HK-2 (cell line): ENCODE measurements around the gene LILRA1.
"Not testable (repeated sequence)": the region's sequence is repeated elsewhere in the genome, so short reads cannot be mapped to it uniquely, and the experiment has no call there.

ENCODE experiments used
- DNase-seq: peaks from one replicate; pipeline ENCODE4 v3.0.0-alpha.2; 2018; ENCODE audit not compliant: unreplicated experiment

The LILRA1 gene

DNA sequence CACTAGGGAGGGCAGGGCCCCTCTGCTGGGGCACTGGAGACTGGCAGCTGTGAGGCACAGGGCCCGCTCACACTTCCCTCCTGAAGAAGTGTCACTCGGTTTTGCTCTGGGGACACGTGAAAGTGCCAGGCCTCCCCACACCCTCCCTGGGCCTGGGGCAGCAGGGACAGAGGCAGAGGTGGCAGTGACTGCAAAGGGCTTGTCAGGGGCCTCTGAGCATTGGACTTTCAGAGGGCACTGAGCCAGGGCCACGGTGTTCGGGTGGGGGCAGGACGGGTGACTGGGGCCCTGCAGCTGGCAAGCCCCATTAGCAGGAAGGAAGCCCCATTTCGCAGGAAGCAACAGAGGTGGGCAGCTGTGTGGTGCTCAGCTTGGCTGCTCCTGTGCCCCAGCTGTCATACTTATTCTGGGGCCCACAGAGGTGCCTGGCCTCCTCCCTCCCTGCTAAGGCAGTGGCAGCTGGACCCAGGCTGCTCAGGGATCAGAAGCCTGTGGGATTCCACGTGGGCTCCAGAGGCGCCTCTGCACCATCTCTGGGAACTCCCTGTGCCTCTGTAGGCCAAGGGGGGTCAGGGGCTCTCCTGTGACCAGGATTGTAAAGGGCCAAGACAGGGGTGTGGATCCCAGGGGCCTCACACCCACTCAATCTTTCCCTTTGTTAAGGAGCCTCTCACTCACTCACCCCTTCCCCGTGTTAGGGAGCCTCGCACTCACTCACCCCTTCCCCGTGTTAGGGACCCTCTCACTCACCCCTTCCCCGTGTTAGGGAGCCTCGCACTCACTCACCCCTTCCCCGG lies 31.7 kb downstream of the LILRA1 start:
- not testable (repeated sequence) for DNase-seq

DNA sequence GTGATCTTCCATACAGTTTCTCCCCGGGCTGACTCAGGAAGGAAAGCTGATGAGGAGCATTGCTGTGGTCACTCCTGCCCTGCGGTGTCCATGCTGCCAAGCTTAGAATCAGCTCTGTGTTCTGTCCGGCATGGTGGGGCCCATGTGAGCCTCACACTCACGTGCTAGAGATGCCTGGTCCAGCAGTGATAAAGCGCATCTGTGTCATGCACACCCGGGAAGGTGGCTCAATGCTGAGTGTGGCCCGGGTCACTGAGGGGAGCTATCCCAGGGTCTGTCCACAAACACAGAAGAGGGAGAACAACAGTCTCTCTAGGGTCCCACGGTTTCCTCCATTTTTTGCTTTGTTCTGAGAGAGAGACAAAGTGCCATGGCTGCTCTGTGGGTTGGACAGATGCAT lies 33.3 kb downstream of the LILRA1 start:
- DNase-seq: no peak

DNA sequence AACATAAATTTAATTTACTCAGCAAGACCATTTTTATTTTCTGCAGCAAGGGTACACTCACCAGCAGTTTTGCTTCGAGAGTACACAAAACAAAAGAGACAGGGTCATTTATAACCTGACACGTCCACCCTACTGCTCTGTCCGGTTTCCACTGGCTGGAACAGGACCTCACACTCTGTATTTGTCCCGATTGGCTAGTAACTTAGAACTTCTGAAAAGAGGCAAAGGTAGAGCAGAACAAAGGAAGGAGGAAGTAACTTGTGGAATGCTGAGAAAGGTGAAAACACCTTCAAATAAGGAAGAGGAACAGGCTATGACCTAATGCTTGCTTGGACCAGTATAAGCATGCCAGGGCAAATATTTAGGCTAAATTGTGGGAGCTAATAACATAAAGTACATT lies 34.5 kb downstream of the LILRA1 start:
- not testable (repeated sequence) for DNase-seq

DNA sequence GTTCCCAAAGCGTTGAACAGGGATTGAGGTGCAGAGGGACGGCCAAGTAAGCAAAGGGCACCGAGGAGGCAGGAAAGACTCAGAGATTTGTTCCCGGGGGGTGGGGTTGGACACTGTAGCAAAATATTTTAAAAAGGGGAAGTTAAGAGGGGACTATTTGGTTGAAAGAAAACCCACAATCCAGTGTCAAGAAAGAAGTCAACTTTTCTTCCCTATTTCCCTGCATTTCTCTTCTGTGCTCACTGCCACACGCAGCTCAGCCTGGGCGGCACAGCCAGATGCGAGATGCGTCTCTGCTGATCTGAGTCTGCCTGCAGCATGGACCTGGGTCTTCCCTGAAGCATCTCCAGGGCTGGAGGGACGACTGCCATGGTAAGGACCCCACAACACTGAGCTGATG lies 36.8 kb downstream of the LILRA1 start, which contains the start of gene LILRB1:
Gene LILRB1 (plus strand): TSS at position 223 of the 400 bp plus-strand sequence. CDS start 590 bp downstream, outside the sequence.
- DNase-seq: not testable (repeated sequence)

DNA sequence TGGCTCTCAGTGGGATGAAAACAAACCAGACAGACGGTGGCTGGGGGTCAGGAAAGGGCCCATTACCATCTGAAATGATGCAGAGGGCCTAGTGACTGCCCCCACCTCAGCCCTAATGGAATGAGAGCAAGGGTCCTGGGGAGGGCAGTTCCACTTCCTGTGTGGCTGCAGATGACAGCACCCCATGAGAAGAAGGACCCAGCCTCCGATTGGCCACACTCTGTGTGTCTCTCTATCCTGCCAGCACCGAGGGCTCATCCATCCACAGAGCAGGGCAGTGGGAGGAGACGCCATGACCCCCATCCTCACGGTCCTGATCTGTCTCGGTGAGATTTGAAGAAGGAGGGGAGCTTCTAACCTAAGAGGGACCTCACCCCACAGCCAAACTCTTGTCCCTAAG lies 37.4 kb downstream of the LILRA1 start:
- DNase-seq: no peak

DNA sequence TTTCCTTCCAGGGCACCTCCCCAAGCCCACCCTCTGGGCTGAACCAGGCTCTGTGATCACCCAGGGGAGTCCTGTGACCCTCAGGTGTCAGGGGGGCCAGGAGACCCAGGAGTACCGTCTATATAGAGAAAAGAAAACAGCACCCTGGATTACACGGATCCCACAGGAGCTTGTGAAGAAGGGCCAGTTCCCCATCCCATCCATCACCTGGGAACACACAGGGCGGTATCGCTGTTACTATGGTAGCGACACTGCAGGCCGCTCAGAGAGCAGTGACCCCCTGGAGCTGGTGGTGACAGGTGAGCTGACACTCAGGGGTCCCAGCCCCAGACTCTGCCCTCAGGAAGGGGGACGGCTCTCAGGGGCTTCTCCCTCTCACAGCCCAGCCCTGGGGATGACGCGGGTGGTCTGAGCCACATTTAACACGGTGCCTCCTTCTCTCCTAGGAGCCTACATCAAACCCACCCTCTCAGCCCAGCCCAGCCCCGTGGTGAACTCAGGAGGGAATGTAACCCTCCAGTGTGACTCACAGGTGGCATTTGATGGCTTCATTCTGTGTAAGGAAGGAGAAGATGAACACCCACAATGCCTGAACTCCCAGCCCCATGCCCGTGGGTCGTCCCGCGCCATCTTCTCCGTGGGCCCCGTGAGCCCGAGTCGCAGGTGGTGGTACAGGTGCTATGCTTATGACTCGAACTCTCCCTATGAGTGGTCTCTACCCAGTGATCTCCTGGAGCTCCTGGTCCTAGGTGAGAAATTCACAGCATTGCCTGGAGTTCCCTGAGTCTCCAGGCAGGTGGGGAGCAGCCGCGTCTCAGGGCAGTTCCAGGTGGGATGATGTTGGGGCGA lies 38.3 kb downstream of the LILRA1 start:
- DNase-seq: not testable (repeated sequence)

DNA sequence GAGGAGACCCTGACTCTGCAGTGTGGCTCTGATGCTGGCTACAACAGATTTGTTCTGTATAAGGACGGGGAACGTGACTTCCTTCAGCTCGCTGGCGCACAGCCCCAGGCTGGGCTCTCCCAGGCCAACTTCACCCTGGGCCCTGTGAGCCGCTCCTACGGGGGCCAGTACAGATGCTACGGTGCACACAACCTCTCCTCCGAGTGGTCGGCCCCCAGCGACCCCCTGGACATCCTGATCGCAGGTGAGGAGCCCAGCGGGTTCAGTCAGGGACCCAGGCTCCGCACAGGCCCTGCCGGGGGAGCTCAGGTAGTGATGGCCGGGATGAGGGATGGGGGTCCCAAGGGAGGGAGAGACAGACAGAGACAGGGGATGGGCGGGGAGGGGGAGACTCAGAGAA lies 39.1 kb downstream of the LILRA1 start:
- DNase-seq: not testable (repeated sequence)

DNA sequence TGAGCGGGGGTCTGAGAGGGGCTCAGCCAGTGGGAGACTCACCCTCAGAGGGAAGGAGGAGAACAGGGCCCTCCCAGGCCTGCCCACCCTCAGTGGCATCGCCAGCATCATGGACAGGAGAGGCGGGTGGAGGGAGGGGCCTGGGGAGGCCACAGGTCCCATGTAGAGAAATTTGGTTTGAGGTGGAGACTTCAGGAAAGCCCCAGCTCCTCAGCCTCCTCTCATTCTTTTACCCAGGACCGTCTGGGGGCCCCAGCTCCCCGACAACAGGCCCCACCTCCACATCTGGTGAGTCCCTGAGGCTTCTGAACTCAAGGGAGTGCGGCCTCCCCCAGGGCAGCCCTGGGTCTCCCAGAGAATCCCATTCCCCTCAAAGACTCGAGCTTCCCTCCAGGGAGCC lies 40.0 kb downstream of the LILRA1 start:
- no peak for DNase-seq

DNA sequence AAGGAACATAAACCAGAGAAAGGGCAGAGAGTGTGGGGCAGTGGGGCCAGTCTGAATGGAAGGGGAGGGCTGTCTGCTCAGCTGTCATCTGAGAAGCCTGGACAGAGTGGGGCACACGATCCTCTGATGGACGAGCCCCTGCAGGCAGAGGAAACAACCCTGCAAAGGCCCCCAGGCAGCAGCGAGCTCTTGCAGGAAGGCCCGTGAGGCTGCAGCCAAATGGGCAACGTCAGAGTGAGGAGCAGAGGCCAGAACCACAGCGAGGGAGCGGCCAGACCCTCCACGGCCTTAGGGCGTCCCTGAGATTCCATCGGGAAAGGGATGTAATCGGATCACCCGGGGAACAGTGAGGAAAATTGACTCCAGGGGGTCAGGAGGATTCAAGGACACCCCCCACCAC lies 42.6 kb downstream of the LILRA1 start:
- not testable (repeated sequence) for DNase-seq

DNA sequence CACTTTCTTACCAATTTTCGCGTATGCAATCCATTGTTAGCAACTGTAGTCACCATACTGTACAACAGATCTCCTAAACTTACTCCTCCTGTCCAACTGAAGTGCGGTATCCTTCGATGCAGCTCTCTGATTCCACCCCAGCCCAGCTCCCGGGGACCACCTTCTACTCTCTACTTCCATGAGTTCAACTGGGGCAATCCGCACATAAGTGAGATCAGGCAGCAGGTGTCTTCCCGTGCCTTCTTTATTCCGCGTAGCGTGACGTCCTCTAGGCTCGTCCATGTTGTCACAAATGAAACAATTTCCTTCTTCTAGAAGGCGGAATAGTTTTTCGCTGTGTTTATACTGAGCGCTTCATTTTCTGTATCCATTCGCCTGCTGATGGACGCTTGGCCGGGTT lies 45.3 kb downstream of the LILRA1 start:
- no peak for DNase-seq

DNA sequence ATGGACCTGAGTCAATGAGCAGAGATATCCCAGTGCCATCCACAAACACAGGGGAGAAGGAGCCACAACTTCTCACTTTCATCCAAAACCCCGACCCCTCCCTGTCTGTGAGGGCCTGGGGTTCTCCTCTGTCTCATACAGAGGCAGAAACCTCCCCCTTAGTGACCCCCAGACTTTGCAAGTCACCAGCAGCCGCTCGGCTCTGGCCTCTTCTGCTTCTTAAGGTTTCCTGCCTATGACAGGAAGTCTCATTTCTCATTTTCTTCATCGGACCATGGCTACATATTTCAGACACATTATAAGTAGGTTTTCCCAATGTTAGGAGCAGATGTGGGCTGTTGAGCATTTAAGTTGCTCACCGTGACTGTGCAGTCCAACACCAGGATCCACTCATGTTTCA lies 49.5 kb downstream of the LILRA1 start:
- not testable (repeated sequence) for DNase-seq

DNA sequence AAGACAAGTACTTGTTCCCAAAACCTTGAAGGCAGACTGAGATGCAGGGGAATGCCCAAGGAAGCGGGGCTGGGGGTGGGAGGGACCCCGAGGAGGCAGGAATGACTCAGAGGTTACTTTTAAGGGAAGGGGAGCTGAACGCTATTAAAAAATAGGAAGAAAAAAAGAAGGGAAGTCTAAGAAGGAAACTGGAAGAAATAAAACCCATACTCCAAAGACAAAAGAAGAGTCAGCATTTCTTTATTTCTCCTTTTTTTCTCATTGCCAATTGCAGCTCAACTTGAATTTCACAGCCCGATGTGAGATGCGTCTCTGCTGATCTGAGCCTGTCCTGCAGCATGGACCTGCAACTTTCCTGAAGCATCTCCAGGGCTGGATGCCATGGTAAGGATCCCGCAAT lies 50.2 kb downstream of the LILRA1 start:
- not testable (repeated sequence) for DNase-seq

DNA sequence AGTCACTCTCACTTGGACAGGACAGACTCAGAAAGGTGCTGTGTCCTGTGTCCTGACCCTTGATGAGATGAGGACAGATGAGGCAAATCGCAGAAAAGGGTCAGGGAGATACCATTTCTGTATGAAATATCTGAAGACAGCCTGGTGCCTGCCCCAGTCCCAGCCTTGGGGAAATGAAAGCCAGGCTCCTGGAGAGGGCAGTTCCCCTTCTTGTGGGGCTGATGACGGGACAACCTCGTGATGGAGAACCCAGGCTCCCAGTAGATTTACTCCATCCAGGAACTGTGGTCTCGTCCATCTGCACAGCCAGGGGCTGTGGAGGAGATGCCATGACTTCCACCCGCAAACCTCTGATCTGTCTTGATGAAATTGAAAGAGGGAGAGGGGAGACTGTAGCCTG lies 50.6 kb downstream of the LILRA1 start:
- no peak for DNase-seq

DNA sequence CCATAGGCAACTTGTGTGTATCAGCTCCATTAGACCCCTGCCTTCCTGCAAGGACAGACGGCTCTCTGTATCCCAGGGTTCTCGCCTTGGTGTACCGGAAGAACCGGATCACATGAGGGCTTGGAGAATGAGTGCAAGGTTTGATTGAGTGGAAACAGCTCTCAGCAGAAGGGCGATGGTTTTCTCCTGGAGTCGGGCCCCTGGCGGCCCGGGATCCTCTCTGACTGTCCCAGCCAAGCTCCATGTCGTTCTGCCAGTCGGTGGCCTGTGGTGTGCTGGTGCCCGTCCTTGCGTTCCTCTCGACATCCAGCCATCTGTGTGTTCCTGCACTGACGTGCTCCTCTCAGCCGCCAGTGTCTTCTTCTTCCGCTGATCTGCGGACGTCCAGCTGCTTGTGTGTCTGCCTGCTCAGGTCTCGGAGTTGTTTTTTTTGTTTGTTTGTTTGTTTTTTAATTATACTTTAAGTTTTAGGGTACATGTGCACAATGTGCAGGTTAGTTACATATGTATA lies 53.0 kb downstream of the LILRA1 start:
- DNase-seq: no peak

DNA sequence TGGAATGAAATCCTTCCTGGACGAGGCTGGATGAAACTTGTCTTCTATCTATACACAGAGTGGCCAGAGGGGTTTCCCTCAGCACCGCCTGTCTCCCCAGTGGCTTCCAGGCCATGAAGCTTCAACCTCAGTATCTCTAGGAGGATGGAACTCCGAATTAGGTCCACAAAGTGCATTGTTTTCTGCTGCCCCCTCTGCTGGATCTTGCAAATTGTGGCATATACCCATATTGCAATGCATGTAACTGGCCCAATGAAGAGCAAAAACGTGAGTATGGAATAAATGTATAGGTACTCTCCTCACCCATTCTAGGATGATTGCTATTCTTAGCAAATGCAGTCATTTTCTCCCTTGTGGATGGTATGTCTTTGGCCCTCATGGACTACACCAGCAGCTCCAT lies 54.7 kb downstream of the LILRA1 start:
- no peak for DNase-seq

DNA sequence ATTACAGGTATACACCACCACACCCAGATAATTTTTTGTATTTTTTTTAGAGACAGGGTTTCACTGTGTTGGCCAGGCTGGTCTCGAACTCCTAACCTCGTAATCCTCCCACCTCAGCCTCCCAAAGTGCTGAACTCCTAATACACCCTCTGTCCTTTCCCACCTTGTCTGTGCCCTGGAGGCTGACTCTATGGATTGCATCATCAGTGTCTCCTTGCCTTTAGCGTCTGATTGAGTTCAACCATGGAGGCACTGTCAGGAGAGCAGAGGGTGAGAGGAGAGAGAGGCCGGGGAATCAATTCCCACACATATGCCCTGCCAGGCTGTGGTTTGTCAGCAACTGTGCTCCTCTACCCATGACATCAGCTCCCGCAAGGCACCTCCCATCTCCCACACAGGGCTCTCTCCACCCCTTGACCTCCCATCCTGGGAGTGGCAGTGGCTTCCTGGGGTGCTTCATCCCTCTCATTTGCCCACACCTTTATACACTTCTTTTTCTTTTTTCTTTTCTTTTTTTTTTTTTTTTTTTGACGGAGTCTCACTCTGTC lies 56.8 kb downstream of the LILRA1 start:
- DNase-seq: no peak
